ENCODE measurements around the gene GPR35.
"Not testable (repeated sequence)": the region's sequence is repeated elsewhere in the genome, so short reads cannot be mapped to it uniquely, and the experiment has no call there.

The GPR35 gene

DNA sequence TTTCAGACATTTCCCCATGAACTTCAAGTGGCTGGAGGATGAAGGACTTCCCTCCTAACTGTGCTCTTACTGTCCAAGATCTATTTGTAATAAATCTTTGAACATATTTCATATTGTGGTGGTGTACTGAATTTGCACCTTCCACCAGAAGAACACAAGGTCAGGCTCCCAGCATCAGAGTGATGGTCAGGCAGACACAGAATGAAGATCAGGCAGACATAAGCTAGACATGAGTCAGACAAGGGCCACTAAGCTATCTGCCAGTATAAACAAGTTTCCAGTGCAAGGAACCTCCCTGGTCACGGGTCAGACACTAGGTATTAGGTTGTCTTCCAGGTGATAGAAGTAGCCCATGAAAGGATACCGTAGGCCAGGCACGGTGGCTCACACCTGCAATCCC lies 37.4 kb downstream of the GPR35 start:
- DNase-seq (ENCODE audit: low spot score): no peak

- no peak for DNase-seq (ENCODE audit: low spot score)
Observed at GRCh38 chr2:240663546-240664190, 38.4 kb downstream of the GPR35 start.

DNA sequence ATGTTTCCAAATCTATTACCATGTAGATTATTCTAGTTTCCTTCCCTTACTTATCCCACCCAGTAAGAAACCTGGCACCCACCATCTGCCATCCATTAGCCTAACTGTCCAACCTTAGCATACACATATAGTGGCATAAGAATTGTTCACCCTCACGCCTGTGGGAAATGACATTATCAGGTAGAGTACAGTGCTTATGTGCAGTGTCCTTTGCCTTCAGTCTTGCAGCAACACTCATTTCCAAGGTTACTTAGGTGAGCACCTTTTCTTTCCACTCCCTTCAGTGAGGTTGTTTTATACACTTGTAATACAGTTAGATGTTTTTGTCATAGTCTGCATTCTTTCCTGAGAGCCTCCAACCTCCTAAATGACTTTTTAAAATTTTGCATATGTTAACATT lies 39.3 kb downstream of the GPR35 start:
- DNase-seq (ENCODE audit: low spot score): no peak

DNA sequence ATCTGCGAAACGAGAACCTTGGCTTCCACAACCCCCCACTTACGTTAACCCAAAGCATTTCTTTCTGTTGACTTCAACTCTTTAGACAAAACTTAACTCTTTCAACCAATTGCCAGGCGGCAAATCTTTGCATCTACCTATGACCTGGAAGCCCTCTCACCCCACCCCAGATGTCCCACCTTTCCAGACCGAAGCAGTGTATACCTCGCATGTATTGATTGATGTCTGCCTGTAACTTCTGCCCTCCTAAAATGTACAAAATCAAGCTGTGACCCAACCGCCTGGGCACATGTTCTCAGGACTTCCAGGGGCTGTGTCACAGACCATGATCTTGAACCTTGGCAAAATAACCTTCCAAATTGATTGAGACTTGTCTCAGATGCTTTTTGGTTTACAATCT lies 45.1 kb downstream of the GPR35 start:
- DNase-seq (ENCODE audit: low spot score): no peak

GRCh38 chr2:240670950-240671349 lies 45.7 kb downstream of the GPR35 start:
- DNase-seq (ENCODE audit: low spot score): no peak

DNA sequence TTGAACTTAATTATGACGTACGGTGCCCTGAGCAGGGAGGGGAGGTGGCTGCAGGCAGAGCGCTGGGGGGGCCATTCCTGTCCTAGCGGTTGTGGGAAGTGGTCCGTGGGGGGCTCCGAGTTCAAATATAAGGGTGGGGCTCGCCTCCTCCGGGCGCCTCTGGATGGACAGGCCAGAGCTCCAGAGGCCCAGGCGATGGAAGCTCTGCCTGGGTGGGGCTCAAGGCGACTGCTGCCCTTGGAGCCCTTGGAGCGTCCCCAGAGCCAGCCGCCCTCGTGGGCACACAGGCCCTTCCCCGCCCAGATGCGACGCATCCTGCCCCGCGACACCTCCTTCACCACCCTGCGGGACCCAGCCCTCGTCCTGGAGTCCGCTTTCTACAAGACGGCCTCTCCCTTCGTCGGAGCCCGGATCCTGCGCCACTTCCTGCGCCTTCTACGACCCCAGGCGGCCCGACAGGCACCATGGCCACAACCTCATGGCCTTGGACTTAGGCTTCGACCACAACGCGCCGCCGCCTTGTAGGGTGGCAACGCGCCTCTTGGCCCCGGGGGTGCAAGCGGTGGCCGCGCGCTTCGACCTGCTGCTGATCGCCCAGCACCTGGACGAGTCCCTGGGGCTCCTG lies 46.9 kb downstream of the GPR35 start:
- no peak for DNase-seq (ENCODE audit: low spot score)

DNA sequence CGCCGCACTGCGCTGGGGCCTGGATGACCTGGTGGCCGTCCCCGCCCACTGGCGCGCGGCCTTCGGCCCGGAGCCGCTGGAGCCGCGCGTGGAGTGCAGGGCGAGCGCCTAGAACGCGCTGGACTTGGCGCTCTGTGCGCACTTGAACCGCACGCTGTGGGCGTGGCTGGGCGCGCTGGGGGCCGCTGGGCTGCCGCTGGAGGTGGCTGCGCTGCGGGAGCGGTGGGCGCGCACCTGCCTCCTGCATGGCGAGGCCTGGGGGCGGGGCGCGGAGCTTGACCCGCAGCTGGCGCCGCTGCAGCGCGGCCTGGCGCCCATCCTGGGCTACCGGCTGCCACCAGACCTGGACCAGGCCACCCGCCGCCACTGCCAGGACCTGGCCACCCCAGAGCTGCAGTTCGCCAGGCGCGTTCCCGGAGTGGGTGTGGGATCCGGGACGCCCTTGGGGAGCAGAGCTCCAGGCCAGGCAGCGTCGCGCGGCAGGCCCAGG lies 47.5 kb downstream of the GPR35 start:
- DNase-seq (ENCODE audit: low spot score): no peak

DNA sequence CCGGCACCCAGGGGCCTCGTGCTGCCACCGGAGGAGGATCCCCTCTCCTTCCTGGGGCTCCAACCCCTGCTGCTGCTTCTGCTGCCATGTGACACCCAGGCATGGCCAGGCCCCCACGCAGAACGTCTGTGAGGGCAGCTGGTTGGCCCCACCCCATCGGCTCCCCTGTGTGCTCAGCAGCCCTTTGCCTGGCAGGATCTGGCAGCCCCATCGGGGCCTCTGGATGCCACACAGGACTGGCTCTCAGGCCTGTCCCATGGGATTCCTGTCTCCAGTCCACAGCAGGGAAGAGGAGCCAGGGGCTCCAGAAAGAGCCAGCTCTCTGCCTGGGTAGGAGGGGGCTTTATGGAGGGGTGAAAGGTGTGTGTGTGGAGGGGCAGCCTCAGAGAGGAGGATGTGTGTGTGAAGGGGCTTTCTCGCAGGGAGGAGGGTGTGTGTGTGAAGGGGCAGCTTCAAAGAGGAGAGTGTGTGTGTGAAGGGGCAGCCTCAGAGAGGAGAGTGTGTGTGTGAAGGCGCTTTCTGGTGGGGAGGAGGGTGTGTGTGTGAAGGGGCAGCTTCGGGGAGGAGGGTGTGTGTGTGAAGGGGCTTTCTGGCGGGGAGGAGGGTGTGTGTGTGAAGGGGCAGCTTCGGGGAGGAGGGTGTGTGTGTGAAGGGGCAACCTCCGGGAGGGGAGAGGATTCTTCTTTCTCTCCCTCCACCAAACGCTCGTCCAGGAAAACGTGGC lies 49.3 kb downstream of the GPR35 start:
- DNase-seq (ENCODE audit: low spot score): not testable (repeated sequence)

DNA sequence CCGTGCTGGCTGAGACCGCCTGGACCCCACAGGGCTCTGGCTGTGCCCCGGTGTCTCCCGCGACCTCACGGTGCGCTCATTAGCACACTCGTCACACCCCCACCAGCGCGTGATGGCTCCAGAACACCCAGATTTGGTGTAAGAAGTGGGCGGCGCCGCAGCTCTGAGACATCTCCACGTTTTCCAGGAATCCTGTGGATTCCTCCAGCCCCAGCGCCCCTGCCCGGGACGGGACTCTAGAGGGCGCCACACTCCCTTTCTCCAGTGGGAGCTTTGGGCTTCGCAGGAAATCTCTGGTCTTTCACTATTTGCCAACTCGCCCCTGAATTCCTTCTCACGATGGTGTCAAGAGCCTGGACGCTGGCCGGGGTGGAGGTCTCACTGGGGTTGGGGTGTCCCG lies 50.1 kb downstream of the GPR35 start:
- not testable (repeated sequence) for DNase-seq (ENCODE audit: low spot score)

DNA sequence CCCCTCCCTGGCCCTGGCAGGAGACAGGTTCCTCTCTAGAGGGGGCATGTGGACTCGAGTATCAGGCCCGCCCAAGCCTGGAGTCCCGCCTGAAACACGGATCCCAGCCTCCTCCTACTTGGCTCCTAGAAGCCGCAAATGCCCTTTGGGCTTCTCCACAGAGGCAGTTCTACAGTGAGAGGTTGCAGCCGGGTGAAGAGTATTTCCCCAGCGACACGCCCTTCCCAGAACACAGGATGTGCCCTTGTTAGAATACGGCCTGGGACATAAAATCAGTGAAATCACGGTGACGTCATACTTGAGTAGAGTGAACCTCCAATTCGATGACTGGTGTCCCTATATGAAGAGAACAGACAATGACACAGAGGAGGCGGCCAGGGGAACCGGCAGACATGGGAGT lies 52.8 kb downstream of the GPR35 start:
- DNase-seq (ENCODE audit: low spot score): not testable (repeated sequence)

DNA sequence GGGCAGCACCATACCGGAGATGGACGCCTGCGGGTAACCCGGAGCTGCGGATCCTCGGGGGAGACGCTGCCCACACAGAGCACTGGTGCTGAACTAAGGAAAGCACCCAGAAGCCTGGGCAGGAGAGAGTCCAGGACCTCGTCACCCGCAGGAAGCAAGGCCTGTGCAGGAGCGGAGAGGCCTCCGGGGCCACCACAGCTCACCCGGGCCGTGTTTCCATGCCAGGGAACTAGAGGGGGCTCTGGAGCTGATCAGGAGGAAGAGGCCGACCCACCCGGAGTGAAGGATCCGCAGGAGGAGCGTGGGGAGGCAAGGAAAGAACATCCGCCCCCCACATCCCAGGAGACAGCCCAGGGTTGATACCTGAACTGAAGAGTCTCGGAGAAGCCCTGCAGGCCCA lies 53.6 kb downstream of the GPR35 start:
- DNase-seq (ENCODE audit: low spot score): not testable (repeated sequence)

DNA sequence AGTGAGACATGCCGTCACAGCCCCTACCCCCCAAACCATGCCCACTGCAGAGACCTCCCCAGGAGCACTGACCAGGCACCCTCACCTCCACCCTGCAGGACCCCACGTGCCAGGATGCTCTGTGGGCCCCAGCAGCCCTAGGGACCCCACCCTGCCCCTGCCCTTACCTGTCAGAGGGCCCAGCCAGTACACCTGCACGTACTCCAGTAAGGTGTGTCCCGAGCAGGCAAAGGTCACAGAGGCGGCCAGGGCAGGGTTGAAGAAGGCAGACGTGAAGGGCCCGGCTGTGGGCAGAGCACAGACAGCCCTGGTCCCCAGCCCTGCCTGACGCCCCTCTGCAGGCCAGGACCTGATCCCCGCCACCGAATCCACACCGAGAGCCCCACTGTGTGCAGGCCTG lies 54.9 kb downstream of the GPR35 start:
- not testable (repeated sequence) for DNase-seq (ENCODE audit: low spot score)
